Pancreas (tissue), 10 donors: ENCODE data around the gene CHM. TPM values are rescaled to one million over a fixed set of nuclear protein-coding genes. Genes with fewer than 3 reads are reported as not detected.

Experiments
- ATAC-seq, 4 donors: fragments of 200-7000 bp; cut with Tn5 transposase; one replicate each; pipeline versions ENCODE4 v1.8.0 to v1.9.1; 2020; ENCODE audit warnings: mild to moderate bottlenecking in 4 of 4, moderate library complexity in 4 of 4
- DNase-seq, 6 donors: peaks; one replicate each; pipeline ENCODE4 v3.0.0-alpha.2; 2020
- FAIRE-seq: peaks from 2 replicates; lab custom pipeline; 2012; peaks lifted over from hg19 to GRCh38; lab: Jason Lieb, UNC
- H3K27ac ChIP-seq, 4 donors: fragments of 200-600 bp; sonication (generic); 1 replicate in 3 of 4; 2 replicates in 1 of 4; pipeline versions ENCODE4 v1.5.0 to v1.8.0; 2020
- H3K27me3 ChIP-seq, 4 donors: fragments of 200-600 bp; one replicate each; pipeline ENCODE4 v1.8.0; 2021
- H3K36me3 ChIP-seq, 3 donors: fragments of 200-600 bp; sonication (generic) in 1 of 3; one replicate each; pipeline versions ENCODE4 v1.5.0 to v1.8.0; 2020 to 2021
- H3K4me1 ChIP-seq, 3 donors: fragments of 200-600 bp; one replicate each; pipeline ENCODE4 v1.8.0; 2021
- H3K4me3 ChIP-seq, 4 donors: fragments of 200-600 bp; sonication (generic) in 2 of 4; one replicate each; pipeline versions ENCODE4 v1.5.0 to v1.8.0; 2020 to 2021
- H3K9me3 ChIP-seq, 4 donors: fragments of 200-600 bp; one replicate each; pipeline ENCODE4 v1.8.0; 2021
- WGBS, 2 donors: extraction: QIAGEN DNeasy Blood & Tissue Kit; methylation state at CpG; one replicate each; pipeline ENCODE4 v1.1.7; 2013; 5-methylcytosine and 5-hydroxymethylcytosine counted together
- intact Hi-C, 3 donors: fragments of 100-400 bp; cut with DNase I; formaldehyde crosslinking; loops; one replicate each; pipeline versions ENCODE4 v1.11.1 to v1.14.2; 2022
- polyA plus RNA-seq, 2 donors: library from polyadenylated mRNA; stranded (reverse); fragments of 200-250 nt; gene quantifications; one replicate each; pipeline ENCODE4 v1.2.3, GENCODE V29; 2013
- total RNA-seq, 6 donors: library from RNA; stranded (reverse); fragmentation: NEBNext Ultra II Directional in 4 of 6; extraction: Animal tissue kit (Norgen Biotek cat#: 25700) in 4 of 6; gene quantifications; one replicate each; pipeline versions ENCODE4 v1.2.1 to v1.2.4, GENCODE V29; 2021 to 2023
- TF ChIP-seq, protein P1 (sequence below), 4 donors: fragments of 200-600 bp; sonication (generic) in 3 of 4; IDR thresholded peaks; one replicate each; pipeline versions ENCODE4 v1.5.0 to v1.8.0; 2021; ENCODE audit warnings: antibody characterized with exemption in 4 of 4
- donor health status: healthy with polysubstance abuse.
- donor health status: DM: no; HTN: no; CAD: no; lungs with moderate emphysema.
- donor health status: DM: no; HTN: no; CAD: no.
- donor health status: control.
- donor health status: control.
- donor health status: Bipolar disorder and iron deficiency.
- donor health status: DM: yes; HTN: yes; CAD: no.
- donor health status: DM: no; HTN: no; CAD: no.
- donor health status: DM: no; HTN: no; CAD: no.
- donor health status: DM: yes; HTN: yes; CAD: no.

CHM gene, protein sequence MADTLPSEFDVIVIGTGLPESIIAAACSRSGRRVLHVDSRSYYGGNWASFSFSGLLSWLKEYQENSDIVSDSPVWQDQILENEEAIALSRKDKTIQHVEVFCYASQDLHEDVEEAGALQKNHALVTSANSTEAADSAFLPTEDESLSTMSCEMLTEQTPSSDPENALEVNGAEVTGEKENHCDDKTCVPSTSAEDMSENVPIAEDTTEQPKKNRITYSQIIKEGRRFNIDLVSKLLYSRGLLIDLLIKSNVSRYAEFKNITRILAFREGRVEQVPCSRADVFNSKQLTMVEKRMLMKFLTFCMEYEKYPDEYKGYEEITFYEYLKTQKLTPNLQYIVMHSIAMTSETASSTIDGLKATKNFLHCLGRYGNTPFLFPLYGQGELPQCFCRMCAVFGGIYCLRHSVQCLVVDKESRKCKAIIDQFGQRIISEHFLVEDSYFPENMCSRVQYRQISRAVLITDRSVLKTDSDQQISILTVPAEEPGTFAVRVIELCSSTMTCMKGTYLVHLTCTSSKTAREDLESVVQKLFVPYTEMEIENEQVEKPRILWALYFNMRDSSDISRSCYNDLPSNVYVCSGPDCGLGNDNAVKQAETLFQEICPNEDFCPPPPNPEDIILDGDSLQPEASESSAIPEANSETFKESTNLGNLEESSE
- total RNA-seq (10 to 100 TPM in 1 of 6 donors, 1 to 10 TPM in 5; 5.1 to 10.6 (median 7.9) TPM), polyA plus RNA-seq (10 to 100 TPM in 1 of 2 donors, 1 to 10 TPM in 1; 3.9 to 10.7 TPM)

DNA sequence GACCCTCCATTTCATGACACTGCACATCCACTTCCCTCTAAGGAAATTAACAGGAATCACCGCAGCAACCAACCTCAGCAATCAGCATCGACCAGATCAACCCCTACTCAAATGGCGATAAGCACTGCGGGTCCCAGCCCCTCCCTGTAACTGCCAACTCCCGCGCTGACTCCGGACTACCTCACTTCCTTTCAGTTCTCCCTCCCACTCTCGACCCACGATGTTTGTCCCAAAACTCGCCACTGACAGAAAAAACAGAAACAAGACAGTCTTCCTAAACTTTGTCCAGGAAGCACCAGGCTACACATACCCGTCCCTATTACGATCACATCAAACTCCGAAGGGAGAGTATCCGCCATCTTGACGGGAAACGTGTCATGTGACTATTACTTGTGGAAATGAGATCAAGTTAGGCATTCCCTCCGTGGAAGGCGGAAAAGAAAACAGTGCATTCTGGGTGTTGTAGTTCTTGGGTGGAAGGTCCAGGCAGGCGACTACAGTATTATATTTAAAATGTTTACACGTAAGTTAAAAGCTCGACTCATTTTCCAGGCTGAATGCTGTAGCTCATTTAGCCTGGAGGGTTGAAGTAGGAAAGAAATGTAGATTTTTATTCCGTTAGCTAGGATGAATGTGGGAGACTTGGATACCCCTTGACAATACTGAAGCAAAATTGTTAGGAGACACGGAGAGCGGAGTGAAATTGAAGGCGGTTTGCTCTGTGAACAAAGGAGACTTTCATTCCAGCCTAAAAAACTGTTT, at the start of gene CHM:
Gene CHM (minus strand): TSS at position 385 of the 762 bp plus-strand sequence. CDS start 26 bp downstream, at position 359.
- Histone ChIP-seq H3K4me3 (peak within 1 kb of the TSS; percentile 29 to 51 (median 42)), H3K27me3 (peaks cover 0 to 16% (median 5%) of the 10 kb centered on the region in 4 donors), H3K9me3 (no peaks in the 10 kb centered on the region), H3K4me1 (no peaks in the 10 kb centered on the region), H3K27ac (peak within 1 kb of the TSS; percentile 17 to 80 (median 51)), H3K36me3 (no peaks in the 10 kb centered on the region)
- 0 to 15% methylated on average over 25 of the region's 25 CpGs for WGBS, 2 donors
- ATAC-seq (peak; percentile 98 to 99 (median 98)), DNase-seq (peak in 4 of 6 donors; percentile 50 to 70 (median 64)), FAIRE-seq (peak; percentile 53)
- intact Hi-C loops, result no loop called here
- TF ChIP-seq, protein P1, sequence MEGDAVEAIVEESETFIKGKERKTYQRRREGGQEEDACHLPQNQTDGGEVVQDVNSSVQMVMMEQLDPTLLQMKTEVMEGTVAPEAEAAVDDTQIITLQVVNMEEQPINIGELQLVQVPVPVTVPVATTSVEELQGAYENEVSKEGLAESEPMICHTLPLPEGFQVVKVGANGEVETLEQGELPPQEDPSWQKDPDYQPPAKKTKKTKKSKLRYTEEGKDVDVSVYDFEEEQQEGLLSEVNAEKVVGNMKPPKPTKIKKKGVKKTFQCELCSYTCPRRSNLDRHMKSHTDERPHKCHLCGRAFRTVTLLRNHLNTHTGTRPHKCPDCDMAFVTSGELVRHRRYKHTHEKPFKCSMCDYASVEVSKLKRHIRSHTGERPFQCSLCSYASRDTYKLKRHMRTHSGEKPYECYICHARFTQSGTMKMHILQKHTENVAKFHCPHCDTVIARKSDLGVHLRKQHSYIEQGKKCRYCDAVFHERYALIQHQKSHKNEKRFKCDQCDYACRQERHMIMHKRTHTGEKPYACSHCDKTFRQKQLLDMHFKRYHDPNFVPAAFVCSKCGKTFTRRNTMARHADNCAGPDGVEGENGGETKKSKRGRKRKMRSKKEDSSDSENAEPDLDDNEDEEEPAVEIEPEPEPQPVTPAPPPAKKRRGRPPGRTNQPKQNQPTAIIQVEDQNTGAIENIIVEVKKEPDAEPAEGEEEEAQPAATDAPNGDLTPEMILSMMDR (IDR thresholded peaks at IDR 0.05), result no peak

DNA sequence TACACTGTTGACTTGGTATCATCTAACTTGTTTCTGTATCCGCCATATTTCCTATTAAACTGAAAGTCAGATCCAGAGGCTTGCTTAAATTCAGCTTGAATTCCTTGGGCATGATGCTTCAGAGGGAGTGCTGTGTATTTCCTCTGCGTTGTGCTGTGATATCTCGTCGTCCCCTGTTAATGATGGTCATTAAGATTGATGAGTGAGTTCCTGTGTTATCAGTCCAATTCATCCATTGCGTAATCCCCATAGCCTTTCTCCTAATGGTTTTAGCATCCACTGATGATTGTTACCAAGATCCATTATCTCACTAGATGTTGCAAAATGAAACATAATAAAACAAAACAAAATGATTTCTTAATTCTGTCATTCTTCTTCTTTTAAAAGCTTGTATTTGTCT, 31.3 kb upstream of the CHM start:
- H3K27me3 ChIP-seq, result no peaks in the 10 kb centered on the region
- intact Hi-C loops, result no loop called here
- H3K9me3 ChIP-seq, result no peaks in the 10 kb centered on the region
- 32 to 40% methylated on average over 5 of the region's 5 CpGs for WGBS, 2 donors
- no peak overlapping the region for H3K27ac ChIP-seq
- FAIRE-seq, result no peak
- DNase-seq, result no peak
- TF ChIP-seq, protein P1 (IDR thresholded peaks at IDR 0.05), result no peak
- H3K4me3 ChIP-seq, result no peak overlapping the region
- no peaks in the 10 kb centered on the region for H3K36me3 ChIP-seq
- no peak for ATAC-seq
- no peaks in the 10 kb centered on the region for H3K4me1 ChIP-seq

GRCh38 chrX:86066998-86067397, 19.6 kb upstream of the CHM start:
- ATAC-seq, result no peak
- 50 to 51% methylated on average over 4 of the region's 4 CpGs for WGBS, 2 donors
- no peak overlapping the region for H3K27ac ChIP-seq
- H3K9me3 ChIP-seq, result no peaks in the 10 kb centered on the region
- peaks cover 0 to 15% (median 0%) of the 10 kb centered on the region in 4 donors for H3K27me3 ChIP-seq
- FAIRE-seq, result no peak
- H3K4me1 ChIP-seq, result no peaks in the 10 kb centered on the region
- DNase-seq, result no peak
- no peaks in the 10 kb centered on the region for H3K36me3 ChIP-seq
- TF ChIP-seq, protein P1 (IDR thresholded peaks at IDR 0.05), result no peak
- no peak overlapping the region for H3K4me3 ChIP-seq
- intact Hi-C loops, result no loop called here

GRCh38 chrX:86061407-86061806, 14.0 kb upstream of the CHM start:
- Histone ChIP-seq H3K4me3 (no peak overlapping the region), H3K4me1 (no peaks in the 10 kb centered on the region), H3K27ac (no peak overlapping the region), H3K27me3 (peaks cover 0 to 30% (median 0%) of the 10 kb centered on the region in 4 donors), H3K36me3 (no peaks in the 10 kb centered on the region), H3K9me3 (no peaks in the 10 kb centered on the region)
- DNase-seq, result no peak
- TF ChIP-seq, protein P1 (IDR thresholded peaks at IDR 0.05), result no peak
- intact Hi-C loops, result no loop called here
- WGBS, 2 donors, result 66 to 77% methylated on average over 3 of the region's 3 CpGs
- FAIRE-seq, result no peak
- no peak for ATAC-seq
